WTC11 (cell line): ENCODE measurements around the gene PLIN1. TPM values are rescaled to one million over a fixed set of nuclear protein-coding genes. Genes with fewer than 3 reads are reported as not detected.

Experiments
- ATAC-seq: fragments of 200-7000 bp; cut with Tn5 transposase; 2 replicates; pipeline ENCODE4 v1.10.0; 2021; ENCODE audit warnings: mild to moderate bottlenecking, moderate library complexity
- CTCF ChIA-PET: fragments of 300-600 bp; sonication (Branson Sonifier 250); formaldehyde crosslinking; loops from one replicate; lab custom pipeline; 2021; ENCODE audit warnings: antibody characterized with exemption; lab: Charles Lee
- POLR2A ChIA-PET: fragments of 350-600 bp; sonication (Branson Sonifier 250); formaldehyde crosslinking; loops from one replicate; lab custom pipeline; 2021; ENCODE audit warnings: antibody characterized with exemption; lab: Charles Lee
- DNase-seq: peaks from one replicate; pipeline ENCODE4 v3.0.0; 2021; ENCODE audit warnings: low spot score
- H3K27ac Mint-ChIP-seq: 2 replicates; pipeline ENCODE4 v1.8.0; 2021; ENCODE audit warnings: mixed read lengths
- H3K27me3 Mint-ChIP-seq: 2 replicates; pipeline ENCODE4 v1.8.0; 2021; ENCODE audit warnings: low read depth, mild to moderate bottlenecking, moderate library complexity, mixed read lengths
- H3K36me3 Mint-ChIP-seq: 2 replicates; pipeline ENCODE4 v1.8.0; 2021; ENCODE audit warnings: mixed read lengths
- H3K4me1 Mint-ChIP-seq: 2 replicates; pipeline ENCODE4 v1.8.0; 2022; ENCODE audit warnings: mixed read lengths
- H3K4me3 Mint-ChIP-seq: 2 replicates; pipeline ENCODE4 v1.8.0; 2021; ENCODE audit warnings: mild to moderate bottlenecking, moderate library complexity, mixed read lengths
- H3K9me3 Mint-ChIP-seq: 2 replicates; pipeline ENCODE4 v1.8.0; 2021; ENCODE audit warnings: mixed read lengths
- AR ChIP-seq: fragments of 250-450 bp; sonication (Bioruptor Pico); IDR thresholded peaks from 2 replicates; pipeline ENCODE4 v1.9.0; 2021; ENCODE audit warnings: mild to moderate bottlenecking
- ARID4B ChIP-seq: sonication (generic); formaldehyde crosslinking; IDR thresholded peaks from 2 replicates; pipeline ENCODE4 v1.8.0; 2023; ENCODE audit warnings: missing genetic modification reagents, mild to moderate bottlenecking, borderline replicate concordance
- CTCF ChIP-seq: fragments of 200-600 bp; IDR thresholded peaks from 2 replicates; pipeline ENCODE4 v1.8.0; 2022; ENCODE audit warnings: antibody characterized with exemption
- E2F5 ChIP-seq: sonication (generic); formaldehyde crosslinking; IDR thresholded peaks from 2 replicates; pipeline ENCODE4 v1.8.1; 2022; ENCODE audit warnings: mild to moderate bottlenecking, moderate library complexity, missing genetic modification reagents
- ERG ChIP-seq: fragments of 250-450 bp; sonication (Bioruptor Pico); IDR thresholded peaks from 2 replicates; pipeline ENCODE4 v1.8.0; 2021; ENCODE audit warnings: mild to moderate bottlenecking
- ESRRA ChIP-seq: sonication (generic); formaldehyde crosslinking; IDR thresholded peaks from 2 replicates; pipeline ENCODE4 v1.8.1; 2022; ENCODE audit warnings: mild to moderate bottlenecking, missing genetic modification reagents, borderline replicate concordance
- FOXK1 ChIP-seq: sonication (generic); formaldehyde crosslinking; IDR thresholded peaks from 2 replicates; pipeline ENCODE4 v1.8.0; 2022; ENCODE audit warnings: mild to moderate bottlenecking, moderate library complexity, missing genetic modification reagents
- GRHL2 ChIP-seq: fragments of 250-450 bp; sonication (Bioruptor Pico); IDR thresholded peaks from 2 replicates; pipeline ENCODE4 v1.8.0; 2022; ENCODE audit warnings: mild to moderate bottlenecking, moderate library complexity; ENCODE audit not compliant: insufficient replicate concordance, severe bottlenecking
- IRF2 ChIP-seq: sonication (generic); formaldehyde crosslinking; IDR thresholded peaks from 2 replicates; pipeline ENCODE4 v1.8.0; 2022; ENCODE audit warnings: low read depth, missing genetic modification reagents, borderline replicate concordance
- JUN ChIP-seq: sonication (generic); formaldehyde crosslinking; IDR thresholded peaks from 2 replicates; pipeline ENCODE4 v1.8.0; 2023; ENCODE audit warnings: mild to moderate bottlenecking, missing genetic modification reagents
- MXD4 ChIP-seq: fragments of 250-450 bp; sonication (Bioruptor Pico); IDR thresholded peaks from 2 replicates; pipeline ENCODE4 v1.8.0; 2021; ENCODE audit warnings: mild to moderate bottlenecking, moderate library complexity, borderline replicate concordance
- NFE2L1 ChIP-seq: sonication (generic); formaldehyde crosslinking; IDR thresholded peaks from 2 replicates; pipeline ENCODE4 v1.8.1; 2023; ENCODE audit warnings: missing genetic modification reagents
- NR2C2 ChIP-seq: sonication (generic); formaldehyde crosslinking; IDR thresholded peaks from 2 replicates; pipeline ENCODE4 v1.8.0; 2022; ENCODE audit warnings: mild to moderate bottlenecking, missing genetic modification reagents
- NR3C1 ChIP-seq: sonication (generic); formaldehyde crosslinking; conservative IDR thresholded peaks from 2 replicates; pipeline ENCODE4 v1.8.1; 2023; ENCODE audit warnings: low read depth, mild to moderate bottlenecking, missing genetic modification reagents
- RELA ChIP-seq: sonication (generic); formaldehyde crosslinking; IDR thresholded peaks from 2 replicates; pipeline ENCODE4 v1.8.1; 2022; ENCODE audit warnings: missing genetic modification reagents, mild to moderate bottlenecking, borderline replicate concordance
- SOX15 ChIP-seq: fragments of 250-450 bp; sonication (Bioruptor Pico); IDR thresholded peaks from 2 replicates; pipeline ENCODE4 v1.9.0; 2021; ENCODE audit warnings: mild to moderate bottlenecking
- ZBTB21 ChIP-seq: sonication (generic); formaldehyde crosslinking; IDR thresholded peaks from 2 replicates; pipeline ENCODE4 v1.8.1; 2023; ENCODE audit warnings: mild to moderate bottlenecking, missing genetic modification reagents, borderline replicate concordance
- ZNF121 ChIP-seq: sonication (generic); formaldehyde crosslinking; IDR thresholded peaks from 2 replicates; pipeline ENCODE4 v1.8.0; 2023; ENCODE audit warnings: missing genetic modification reagents
- total RNA-seq: library from RNA; stranded (reverse); gene quantifications from 3 replicates; pipeline ENCODE4 v1.2.3, GENCODE V29; 2021

PLIN1 gene
- total RNA-seq, 1 experiment from 2014 or later, result 0.70 TPM

- TF ChIP-seq SOX15 (CRISPR knock-in tag) (no peak), RELA (no peak), ARID4B (CRISPR knock-in tag) (no peak)
Measured at GRCh38 chr15:89680282-89680873, 1.2 kb upstream of the PLIN1 start (continued).

- POLR2A ChIA-PET, result no interaction called here
- H3K4me3 Mint-ChIP-seq, result no peak overlapping the region
- DNase-seq (no peak), ATAC-seq (no peak)
- H3K27me3 Mint-ChIP-seq, result no peaks in the 10 kb centered on the region
- H3K4me1 Mint-ChIP-seq, result no peaks in the 10 kb centered on the region; the same call in 1 of the 2 replicates
- no peak overlapping the region for H3K27ac Mint-ChIP-seq
- H3K9me3 Mint-ChIP-seq, result no peaks in the 10 kb centered on the region
- no peaks in the 10 kb centered on the region for H3K36me3 Mint-ChIP-seq
- CTCF ChIA-PET, result interaction anchor here (1.0 kb wide), 1 partner anchor 30 kb away, joined by 3 read pairs; no protein-coding TSS in a partner anchor
- TF ChIP-seq ZNF121 (no peak), AR (CRISPR knock-in tag) (no peak), MXD4 (CRISPR knock-in tag) (no peak), CTCF (no peak), ERG (no peak), IRF2 (CRISPR knock-in tag) (no peak), FOXK1 (CRISPR knock-in tag) (no peak), NFE2L1 (no peak), E2F5 (CRISPR knock-in tag) (no peak), JUN (CRISPR knock-in tag) (no peak), NR2C2 (no peak), ZBTB21 (CRISPR knock-in tag) (no peak), ESRRA (CRISPR knock-in tag) (no peak), NR3C1 (no peak), GRHL2 (CRISPR knock-in tag) (no peak)
Measured at GRCh38 chr15:89677381-89677780, 1.8 kb downstream of the PLIN1 start.
